HG03280 (cell line): ENCODE results near the gene COL16A1.

Source experiments
- ATAC-seq: cut with Tn5 transposase; IDR thresholded peaks from one replicate; pipeline ENCODE4 v1.9.1; 2021; ENCODE audit warnings: mild to moderate bottlenecking, moderate library complexity; ENCODE audit not compliant: unreplicated experiment

COL16A1 gene

DNA sequence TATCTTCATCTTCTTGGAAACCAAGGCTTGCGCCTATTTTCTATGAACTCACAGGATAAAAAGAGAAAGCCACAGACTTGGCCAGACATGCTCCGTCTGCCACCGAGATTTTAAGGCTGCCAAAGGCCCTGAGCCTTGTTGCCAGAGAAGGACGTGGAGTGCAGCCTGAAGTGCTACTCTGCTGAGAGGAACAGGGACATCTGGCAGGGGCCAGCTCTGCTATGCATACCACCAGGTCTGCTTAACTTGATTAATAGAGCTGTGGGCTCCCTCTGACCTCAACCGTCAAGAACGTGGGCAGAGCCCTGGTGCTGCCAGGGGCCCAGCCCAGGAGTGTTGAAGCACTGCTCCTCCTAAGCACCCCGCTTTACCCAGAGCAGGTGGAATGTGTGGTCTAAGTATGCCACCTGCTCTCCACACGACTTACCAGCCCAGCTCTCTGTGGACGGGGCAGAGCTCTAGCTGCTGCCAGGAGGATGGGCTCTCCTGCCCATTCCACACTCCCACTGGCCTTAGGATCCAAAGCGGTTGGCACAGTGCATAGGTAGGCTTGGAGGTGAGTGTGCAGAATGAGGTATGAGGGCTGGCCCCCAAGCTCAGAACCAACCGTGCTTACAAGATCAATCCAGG is 75.8 kb downstream of the COL16A1 start:
- no peak for ATAC-seq

DNA sequence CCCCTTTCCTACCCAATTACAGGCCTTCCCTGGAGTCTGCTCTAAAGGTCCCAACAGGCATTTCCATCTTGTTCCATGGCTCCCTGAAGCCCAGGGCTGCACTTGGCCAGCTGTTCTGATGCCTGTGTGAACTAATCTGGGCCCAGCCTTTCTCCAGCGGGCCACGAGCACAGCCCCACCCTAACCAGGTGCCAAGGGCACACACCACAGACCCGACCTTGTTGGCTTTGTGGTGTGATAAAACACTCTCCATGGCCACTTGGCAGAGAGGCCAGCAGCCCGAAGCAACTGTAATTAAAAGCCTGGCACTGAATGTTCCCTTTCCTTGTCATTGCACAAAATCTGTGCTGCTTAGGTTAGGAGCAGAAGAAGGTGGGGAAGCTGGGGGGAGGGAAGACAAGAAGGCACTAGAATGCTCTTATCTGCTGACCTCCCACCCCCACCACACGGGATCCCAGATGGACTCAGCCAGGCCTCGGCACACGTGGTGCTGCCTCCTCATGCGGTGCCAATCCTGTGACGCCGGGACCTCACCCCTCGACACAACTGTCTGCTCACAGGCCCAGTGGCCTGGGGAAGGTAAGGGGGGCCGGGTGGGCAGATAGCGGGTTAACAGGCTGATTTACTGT is 76.4 kb downstream of the COL16A1 start:
- no peak for ATAC-seq

DNA sequence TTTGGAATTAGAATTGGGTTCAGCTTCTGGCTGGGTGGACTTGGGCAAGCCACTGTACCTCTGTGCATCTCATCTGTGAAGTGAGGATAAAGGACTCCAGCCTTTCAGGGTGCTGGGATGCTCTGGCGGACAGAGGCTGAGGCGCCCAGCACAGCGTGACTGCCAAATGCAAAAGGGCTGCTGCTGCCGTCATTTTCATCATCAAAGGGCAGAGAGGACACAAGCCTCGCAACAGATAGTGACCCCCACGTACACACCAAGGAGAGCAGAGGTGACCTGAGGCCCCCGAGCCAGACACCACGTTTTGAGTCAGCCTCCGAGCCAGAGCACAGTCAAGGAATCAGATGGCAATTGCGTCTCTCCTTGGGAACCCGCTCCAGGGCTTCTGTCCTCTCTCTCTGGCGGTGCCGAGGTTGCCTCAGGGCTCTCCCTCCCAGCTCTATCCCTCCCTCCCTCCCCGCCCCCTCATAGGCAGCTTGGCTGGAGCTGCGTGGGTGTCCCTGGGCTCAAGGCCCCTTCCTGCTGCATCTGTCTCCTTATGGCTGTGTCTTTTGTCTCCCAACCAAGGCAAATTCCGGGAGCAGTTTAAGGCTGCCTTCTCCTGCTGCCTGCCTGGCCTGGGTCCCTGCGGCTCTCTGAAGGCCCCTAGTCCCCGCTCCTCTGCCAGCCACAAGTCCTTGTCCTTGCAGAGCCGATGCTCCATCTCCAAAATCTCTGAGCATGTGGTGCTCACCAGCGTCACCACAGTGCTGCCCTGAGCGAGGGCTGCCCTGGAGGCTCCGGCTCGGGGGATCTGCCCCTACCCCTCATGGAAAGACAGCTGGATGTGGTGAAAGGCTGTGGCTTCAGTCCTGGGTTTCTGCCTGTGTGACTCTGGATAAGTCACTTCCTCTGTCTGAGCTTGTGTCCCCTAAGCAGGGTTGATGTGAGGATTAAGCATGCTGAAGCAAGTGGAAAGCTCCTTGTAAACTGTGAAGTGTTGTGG is 77.3 kb downstream of the COL16A1 start:
- ATAC-seq: no peak

- no peak for ATAC-seq
These were observed 78.1 kb downstream of the COL16A1 start for GRCh38 chr1:31625561-31626222.

DNA sequence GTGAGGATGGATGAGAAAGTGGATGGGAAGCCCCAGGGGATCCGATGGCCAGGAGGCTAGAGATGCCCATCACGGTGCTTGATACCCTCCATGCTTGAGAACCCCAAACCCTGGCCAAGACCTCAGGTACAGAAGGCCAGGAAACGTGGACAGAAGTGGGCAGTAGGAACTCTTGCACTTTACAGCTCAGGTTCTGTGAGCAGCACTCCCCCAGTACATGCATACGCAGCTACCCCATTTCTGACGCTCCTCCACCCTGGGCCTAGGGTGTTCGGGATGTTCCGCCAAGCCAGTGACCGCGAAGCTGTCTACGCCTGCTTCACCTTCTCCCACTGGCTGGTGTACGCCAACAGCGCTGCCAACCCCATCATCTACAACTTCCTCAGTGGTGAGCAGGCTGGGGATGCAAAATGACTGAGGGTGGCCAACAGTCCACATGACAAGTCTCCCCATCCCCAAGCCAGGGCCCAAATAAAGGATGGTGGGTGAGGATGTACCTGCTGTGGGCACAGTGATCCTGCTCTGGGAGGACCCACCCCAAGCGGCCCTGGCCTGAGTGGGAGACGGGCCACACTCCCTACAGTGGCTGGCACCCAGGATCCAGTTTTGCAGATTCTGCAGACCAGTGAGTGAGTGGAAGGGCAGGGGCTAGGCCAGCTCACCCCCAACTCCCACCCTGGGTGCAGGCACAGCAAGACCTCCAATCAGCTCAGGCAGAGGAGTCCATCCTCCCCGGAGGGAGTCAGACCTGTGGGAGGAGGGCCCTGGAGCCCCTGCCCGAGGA is 78.9 kb downstream of the COL16A1 start:
- no peak for ATAC-seq

GRCh38 chr1:31624309-31624708 is 79.5 kb downstream of the COL16A1 start:
- ATAC-seq: no peak

DNA sequence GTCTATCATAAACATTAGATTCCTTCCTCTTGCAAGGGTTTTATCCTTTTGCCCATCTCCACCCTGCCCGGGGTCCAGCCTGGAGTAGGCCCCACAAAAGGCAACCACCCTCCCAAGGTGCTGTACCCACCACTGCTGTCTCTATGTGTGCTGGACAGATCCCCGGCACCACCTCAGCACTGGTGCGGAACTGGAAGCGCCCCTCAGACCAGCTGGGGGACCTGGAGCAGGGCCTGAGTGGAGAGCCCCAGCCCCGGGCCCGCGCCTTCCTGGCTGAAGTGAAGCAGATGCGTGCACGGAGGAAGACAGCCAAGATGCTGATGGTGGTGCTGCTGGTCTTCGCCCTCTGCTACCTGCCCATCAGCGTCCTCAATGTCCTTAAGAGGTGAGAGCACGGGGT is 80.5 kb downstream of the COL16A1 start:
- ATAC-seq: no peak

DNA sequence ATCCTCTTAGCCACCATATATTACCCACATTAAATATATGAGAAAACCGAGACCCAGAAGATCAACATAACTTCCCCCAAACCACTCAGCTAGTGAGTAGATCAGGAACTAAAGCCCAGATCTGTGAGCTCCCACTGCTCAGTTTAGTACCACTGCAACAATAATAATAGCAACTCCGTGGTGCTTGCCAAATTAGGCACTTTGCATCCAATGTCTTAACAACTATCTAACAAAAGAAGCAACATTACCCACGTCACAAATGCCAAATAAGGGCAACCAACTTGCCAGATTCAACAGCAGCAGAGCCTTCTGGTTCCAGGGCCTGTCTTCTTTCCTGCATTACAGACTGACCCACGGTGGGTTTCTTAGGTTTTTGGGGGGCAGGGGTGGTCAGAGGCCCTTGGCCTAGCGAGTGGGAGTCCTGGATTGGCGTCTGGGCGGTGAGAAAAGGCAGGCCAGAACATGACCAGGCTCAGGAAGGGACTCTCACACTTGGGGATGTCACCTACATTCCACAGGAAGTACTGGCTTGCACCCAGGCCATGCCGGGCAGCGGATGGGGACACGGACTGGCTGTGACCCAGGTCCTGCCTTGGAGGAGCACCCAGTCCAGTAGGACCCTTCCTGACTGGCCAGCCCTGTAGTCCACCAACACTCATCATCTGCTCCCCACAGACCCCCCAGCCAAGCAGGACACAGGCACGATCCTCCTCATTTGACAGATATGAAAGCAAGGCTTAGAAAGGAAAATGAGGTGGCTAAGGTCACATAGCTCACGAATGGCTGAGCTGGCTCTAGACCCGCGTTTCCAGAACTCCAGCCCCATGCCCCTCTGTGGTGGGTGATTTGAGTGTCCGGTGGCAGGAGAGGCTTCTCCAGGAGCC is 81.7 kb downstream of the COL16A1 start:
- no peak for ATAC-seq

DNA sequence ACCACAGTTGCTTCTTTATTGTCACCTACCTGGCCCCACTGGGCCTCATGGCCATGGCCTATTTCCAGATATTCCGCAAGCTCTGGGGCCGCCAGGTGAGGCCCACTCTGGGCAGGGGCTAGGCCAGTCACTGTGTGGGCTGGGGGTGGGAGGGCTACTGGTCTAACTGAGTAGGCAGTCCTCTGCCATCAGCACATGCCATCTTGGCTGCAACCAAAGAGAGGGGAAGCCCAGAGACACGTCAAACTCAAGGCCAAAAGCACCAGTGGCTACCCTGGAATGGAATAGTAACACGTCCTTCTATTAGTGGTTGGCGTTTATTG is 82.4 kb downstream of the COL16A1 start:
- no peak for ATAC-seq

GRCh38 chr1:31620631-31621497 is 83.0 kb downstream of the COL16A1 start:
- ATAC-seq: no peak

GRCh38 chr1:31618916-31619846 is 84.6 kb downstream of the COL16A1 start:
- no peak for ATAC-seq

- ATAC-seq: no peak
These were observed 85.7 kb downstream of the COL16A1 start for GRCh38 chr1:31617916-31618746.

DNA sequence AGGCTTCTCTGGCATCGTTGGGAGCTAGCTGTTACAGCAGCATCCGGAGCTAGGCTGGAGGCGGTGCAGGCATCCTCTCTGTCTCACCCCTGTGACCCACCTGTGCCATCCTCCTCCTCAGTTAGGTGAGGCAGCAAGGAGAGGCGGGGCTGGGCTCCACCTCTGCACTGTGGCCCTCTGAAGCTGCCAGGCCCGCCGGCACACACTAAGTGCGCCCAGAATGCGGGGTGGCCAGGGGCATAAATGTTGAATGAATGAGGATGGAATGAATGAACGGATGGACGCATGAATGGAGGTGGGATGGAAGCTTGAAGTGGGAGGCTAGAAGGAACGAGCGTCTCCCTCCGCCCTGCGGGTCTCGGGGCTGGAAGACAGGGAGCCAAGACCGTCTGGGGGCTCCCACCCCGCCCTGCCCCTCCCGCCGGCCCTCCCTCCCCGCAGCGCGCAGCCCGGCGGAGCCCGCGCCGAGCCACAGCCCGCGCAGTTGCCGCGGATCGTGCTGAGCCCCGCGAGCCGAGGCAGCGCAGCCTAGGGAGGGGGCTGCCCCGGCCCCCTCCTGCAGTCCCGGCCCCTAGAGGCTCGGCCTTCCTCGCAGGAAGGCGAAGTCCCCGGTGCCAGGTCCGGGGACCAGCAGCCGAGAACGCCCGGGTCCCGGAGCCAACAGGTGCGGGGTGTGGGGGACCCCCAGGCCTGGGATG is 86.5 kb downstream of the COL16A1 start, which contains the start of gene HCRTR1:
TSS of gene HCRTR1 (plus strand) at position 472 of the 698 bp plus-strand sequence. CDS start 1,504 bp downstream, outside the sequence.
- ATAC-seq: no peak

DNA sequence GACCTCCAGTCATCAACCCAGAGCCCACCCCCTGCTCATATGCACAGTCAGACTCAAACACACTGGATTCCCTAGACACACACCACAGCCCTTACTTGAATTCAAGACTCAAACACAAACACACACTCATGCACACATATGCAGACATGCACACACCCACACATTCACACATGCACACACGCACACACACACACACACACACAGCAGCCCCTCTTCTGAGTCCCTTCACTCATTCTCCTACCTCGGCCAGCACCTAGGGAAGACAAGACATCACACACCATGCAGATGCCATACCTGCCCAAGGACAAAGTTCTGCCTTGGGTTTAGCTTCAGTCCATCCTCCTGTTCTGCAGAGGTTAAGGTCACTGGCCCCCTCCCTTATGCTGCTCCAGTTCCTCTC is 87.9 kb downstream of the COL16A1 start:
- ATAC-seq: no peak

DNA sequence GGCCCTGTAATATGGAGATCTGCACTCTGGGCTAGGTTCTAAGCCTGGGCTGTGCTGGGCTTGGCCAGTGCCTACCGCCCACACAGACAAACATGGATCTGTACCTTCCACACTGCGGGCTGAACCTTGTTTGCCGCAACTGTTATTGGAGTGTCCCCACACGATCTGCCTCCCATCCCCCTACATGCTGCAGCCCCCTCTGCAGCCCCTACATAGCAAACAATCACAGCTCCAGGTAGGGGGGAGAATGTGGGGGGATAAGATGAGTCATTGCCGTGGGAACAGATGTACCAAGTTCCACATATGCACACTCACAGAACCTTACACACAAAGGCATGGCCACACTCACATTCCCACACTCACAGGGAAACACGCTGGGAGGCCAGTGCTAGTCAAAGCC is 88.4 kb downstream of the COL16A1 start:
- no peak for ATAC-seq

DNA sequence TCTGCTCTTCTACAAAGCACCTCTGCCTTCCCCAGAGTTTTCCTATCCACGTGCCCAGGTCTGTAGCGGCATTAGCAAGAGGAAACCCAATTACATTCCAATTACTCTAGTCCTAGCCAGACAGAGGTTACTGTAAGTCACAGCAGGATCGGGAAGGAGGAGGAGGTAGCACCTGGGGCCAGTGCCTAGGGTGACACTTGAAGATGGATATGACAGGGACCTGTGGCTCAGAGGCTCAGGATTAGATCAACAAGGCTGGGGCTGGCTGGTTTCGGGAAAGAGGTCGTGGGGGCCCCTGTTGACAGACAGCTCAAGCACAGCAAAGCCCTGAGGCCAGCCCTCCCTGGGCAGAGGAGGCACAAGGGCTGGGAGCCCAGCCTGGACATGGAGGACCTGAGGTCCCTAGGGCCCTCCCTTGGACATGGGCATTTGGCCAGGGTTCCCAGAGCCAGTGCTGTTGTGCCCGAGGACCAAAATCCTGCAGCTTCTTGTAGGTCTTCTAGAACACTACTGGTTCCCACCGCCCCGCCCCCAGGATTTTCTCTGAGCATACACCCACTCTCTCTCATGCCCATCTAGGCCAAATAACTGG is 89.3 kb downstream of the COL16A1 start:
- no peak for ATAC-seq
